Loucy (cell line): ENCODE data around the gene BRMS1.

Experiments
- EZH2phosphoT487 ChIP-seq: fragments of 200-600 bp; IDR thresholded peaks from 2 replicates; pipeline ENCODE4 v1.6.1; 2018; ENCODE audit warnings: antibody characterized with exemption, mild to moderate bottlenecking, moderate library complexity, borderline replicate concordance
- TF ChIP-seq, protein P1 (sequence below): fragments of 200-600 bp; sonication (generic); conservative IDR thresholded peaks from 2 replicates; pipeline ENCODE4 v1.5.1; 2014; ENCODE audit warnings: mild to moderate bottlenecking, antibody characterized with exemption, low read length

DNA sequence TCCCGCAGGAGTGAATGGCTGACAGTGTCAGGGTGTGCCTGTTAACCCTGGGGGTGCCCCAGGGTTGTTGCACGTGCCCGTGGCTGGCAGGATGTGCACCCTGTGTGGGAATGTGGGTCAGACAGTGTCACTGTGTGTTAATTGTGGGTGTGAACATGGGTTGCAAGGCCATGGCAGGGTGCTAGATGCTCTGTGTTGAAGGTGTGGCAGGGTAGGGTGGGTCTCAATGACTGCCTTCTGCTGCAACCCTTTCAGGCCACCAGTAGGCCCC lies 16.9 kb downstream of the BRMS1 start:
- TF ChIP-seq, protein P1, sequence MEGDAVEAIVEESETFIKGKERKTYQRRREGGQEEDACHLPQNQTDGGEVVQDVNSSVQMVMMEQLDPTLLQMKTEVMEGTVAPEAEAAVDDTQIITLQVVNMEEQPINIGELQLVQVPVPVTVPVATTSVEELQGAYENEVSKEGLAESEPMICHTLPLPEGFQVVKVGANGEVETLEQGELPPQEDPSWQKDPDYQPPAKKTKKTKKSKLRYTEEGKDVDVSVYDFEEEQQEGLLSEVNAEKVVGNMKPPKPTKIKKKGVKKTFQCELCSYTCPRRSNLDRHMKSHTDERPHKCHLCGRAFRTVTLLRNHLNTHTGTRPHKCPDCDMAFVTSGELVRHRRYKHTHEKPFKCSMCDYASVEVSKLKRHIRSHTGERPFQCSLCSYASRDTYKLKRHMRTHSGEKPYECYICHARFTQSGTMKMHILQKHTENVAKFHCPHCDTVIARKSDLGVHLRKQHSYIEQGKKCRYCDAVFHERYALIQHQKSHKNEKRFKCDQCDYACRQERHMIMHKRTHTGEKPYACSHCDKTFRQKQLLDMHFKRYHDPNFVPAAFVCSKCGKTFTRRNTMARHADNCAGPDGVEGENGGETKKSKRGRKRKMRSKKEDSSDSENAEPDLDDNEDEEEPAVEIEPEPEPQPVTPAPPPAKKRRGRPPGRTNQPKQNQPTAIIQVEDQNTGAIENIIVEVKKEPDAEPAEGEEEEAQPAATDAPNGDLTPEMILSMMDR: no peak
- no peak for TF ChIP-seq EZH2phosphoT487
